ENCODE results near the gene UNC13B. TPM values are rescaled to one million over a fixed set of nuclear protein-coding genes. Genes with fewer than 3 reads are reported as not detected.
A peak's percentile ranks its signal among the peaks of the same experiment; 100 is the strongest.

Gene UNC13B
- total and polyA plus RNA-seq, 2 donors (not counting 3 experiments of a cell fraction or from before 2014, with no cell fraction given), result 30.1 to 46.2 TPM

DNA sequence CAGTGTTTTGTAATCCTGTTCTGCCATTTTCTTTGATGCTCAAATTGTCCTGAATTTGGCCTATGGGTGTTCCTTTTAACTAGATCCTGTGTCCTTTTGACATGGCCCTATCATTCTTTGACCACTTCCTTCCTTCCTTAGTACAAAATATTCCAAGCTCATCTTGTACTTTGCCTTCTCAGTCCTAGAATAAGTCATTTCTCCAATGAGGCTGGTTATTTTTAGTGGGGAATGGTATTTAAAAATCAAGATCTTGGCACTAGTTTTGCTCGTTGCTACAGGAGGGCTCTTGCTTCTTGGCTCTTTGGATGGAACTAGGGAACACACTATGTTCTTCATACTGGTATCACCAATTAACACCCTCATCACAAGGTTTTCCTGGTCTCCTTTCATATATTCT lies 108.1 kb downstream of the UNC13B start:
- Histone ChIP-seq H3K79me2 (ENCODE audit: control insufficient read depth, insufficient read depth, low read length) (no peaks in the 10 kb centered on the region), H3K4me3 (replicated peaks in 1 of 3; ENCODE audit: insufficient read depth in 1 of 3, low read depth in 1 of 3, low read length in 3 of 3) (no peak overlapping the region), H4K20me1 (replicated peaks; ENCODE audit: control insufficient read depth, extremely low read depth, insufficient read depth, low read length) (no peaks in the 10 kb centered on the region), H3K4me2 (ENCODE audit: insufficient read depth, low read length) (peak overlapping the region; percentile 52), H2AFZ (ENCODE audit: low read depth, low read length) (no peak overlapping the region), H3K36me3 (ENCODE audit: control insufficient read depth in 2 of 2, extremely low read depth in 1 of 2, insufficient read depth in 2 of 2, low read length in 2 of 2) (no peaks in the 10 kb centered on the region), H3K27me3 (ENCODE audit: control insufficient read depth in 2 of 2, insufficient read depth in 2 of 2, low read length in 2 of 2) (no peaks in the 10 kb centered on the region), H3K9me1 (replicated peaks; ENCODE audit: control insufficient read depth, extremely low read depth, insufficient read depth, low read length) (no peaks in the 10 kb centered on the region), H3K27ac (ENCODE audit: insufficient read depth, low read depth, low read length) (no peak overlapping the region), H3K9me3 (replicated peaks; ENCODE audit: control insufficient read depth, insufficient read depth, low read length) (no peaks in the 10 kb centered on the region), H3K9ac (replicated peaks; ENCODE audit: extremely low read depth, insufficient read depth, low read length) (no peak overlapping the region), H3K4me1 (ENCODE audit: control insufficient read depth, extremely low read depth, insufficient read depth, low read length) (peaks cover 29% of the 10 kb centered on the region)
- DNase-seq (ENCODE audit: low read depth, low spot score), result peak; percentile 12
- ChIA-PET POLR2A (no interaction called here), CTCF (interaction anchor here (0.6 to 1.3 kb wide), 7 partner anchors 11 to 115 kb away, joined by 3 to 9 read pairs (median 3); no protein-coding TSS in a partner anchor)
- FAIRE-seq, result peak; percentile 66
- no TSS peak for BruUV-seq (replicated peaks)
- dilution Hi-C loops (cut with MboI; ENCODE audit: extremely low pct_ligation_motif_present, low sequenced_read_pairs) (no loop called here), intact Hi-C loops (cut with micrococcal nuclease) (loop anchor here (10.0 kb wide), 2 partner anchors 95 to 295 kb away; a partner anchor contains a TSS)
- peak; percentile 19 for TF ChIP-seq GATA2 (IDR thresholded peaks at IDR 0.05; ENCODE audit: insufficient read depth, insufficient read length, low read depth, low read length)
- TF ChIP-seq POLR2AphosphoS5 (IDR thresholded peaks at IDR 0.05; ENCODE audit: insufficient read depth, low read depth, low read length), result peak; percentile 50
- TF ChIP-seq MYC (IDR thresholded peaks at IDR 0.05; ENCODE audit: low read depth, low read length), result no peak

DNA sequence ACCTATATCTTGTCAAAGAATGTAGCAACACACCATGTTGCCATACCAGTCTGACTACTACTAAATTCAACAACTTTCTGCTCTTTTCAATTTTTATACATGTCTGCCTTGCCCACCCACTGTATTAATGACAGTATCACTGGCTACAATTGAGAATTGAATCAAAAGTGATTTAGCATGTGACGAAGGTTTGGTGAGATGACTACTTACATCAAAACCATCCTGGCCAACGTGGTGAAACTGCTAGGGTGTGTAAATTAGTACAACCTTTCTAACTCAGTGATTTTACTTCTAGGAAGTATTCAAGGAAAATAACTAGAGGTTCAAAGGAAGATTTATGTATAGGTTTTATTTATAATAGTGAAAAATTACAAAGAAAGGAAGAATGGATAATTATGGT lies 109.8 kb downstream of the UNC13B start:
- no TSS peak for BruUV-seq (replicated peaks)
- Histone ChIP-seq H3K9ac (replicated peaks; ENCODE audit: extremely low read depth, insufficient read depth, low read length) (no peak overlapping the region), H3K27ac (ENCODE audit: insufficient read depth, low read depth, low read length) (no peak overlapping the region), H3K4me2 (ENCODE audit: insufficient read depth, low read length) (no peak overlapping the region), H4K20me1 (replicated peaks; ENCODE audit: control insufficient read depth, extremely low read depth, insufficient read depth, low read length) (no peaks in the 10 kb centered on the region), H3K36me3 (ENCODE audit: control insufficient read depth in 2 of 2, extremely low read depth in 1 of 2, insufficient read depth in 2 of 2, low read length in 2 of 2) (no peaks in the 10 kb centered on the region), H3K27me3 (ENCODE audit: control insufficient read depth in 2 of 2, insufficient read depth in 2 of 2, low read length in 2 of 2) (no peaks in the 10 kb centered on the region), H3K9me1 (replicated peaks; ENCODE audit: control insufficient read depth, extremely low read depth, insufficient read depth, low read length) (no peaks in the 10 kb centered on the region), H3K4me3 (replicated peaks in 1 of 3; ENCODE audit: insufficient read depth in 1 of 3, low read depth in 1 of 3, low read length in 3 of 3) (no peak overlapping the region), H3K4me1 (ENCODE audit: control insufficient read depth, extremely low read depth, insufficient read depth, low read length) (peaks cover 33% of the 10 kb centered on the region), H3K9me3 (replicated peaks; ENCODE audit: control insufficient read depth, insufficient read depth, low read length) (no peaks in the 10 kb centered on the region), H2AFZ (ENCODE audit: low read depth, low read length) (no peak overlapping the region), H3K79me2 (ENCODE audit: control insufficient read depth, insufficient read depth, low read length) (no peaks in the 10 kb centered on the region)
- ChIA-PET CTCF (interaction anchor here (1.5 kb wide), 1 partner anchor 155 kb away, joined by 3 read pairs; no protein-coding TSS in a partner anchor), POLR2A (no interaction called here)
- intact Hi-C loops (cut with micrococcal nuclease), result loop anchor here (10.0 kb wide), 2 partner anchors 93 to 293 kb away; a partner anchor contains a TSS
- FAIRE-seq, result no peak
- TF ChIP-seq FOS (IDR thresholded peaks at IDR 0.05; ENCODE audit: borderline replicate concordance, insufficient read depth, low read length) (no peak), EZH2 (IDR thresholded peaks at IDR 0.05; ENCODE audit: borderline replicate concordance, low read depth, low read length, severe bottlenecking) (no peak), JUN (IDR thresholded peaks at IDR 0.05; ENCODE audit: borderline replicate concordance, insufficient read depth, insufficient read length, low read depth) (no peak), POLR2A (IDR thresholded peaks at IDR 0.05; ENCODE audit: low read depth, low read length) (no peak), MYC (IDR thresholded peaks at IDR 0.05; ENCODE audit: low read depth, low read length) (no peak), GATA2 (IDR thresholded peaks at IDR 0.05; ENCODE audit: insufficient read depth, insufficient read length, low read depth, low read length) (no peak), POLR2AphosphoS5 (IDR thresholded peaks at IDR 0.05; ENCODE audit: insufficient read depth, low read depth, low read length) (no peak)
- TF ChIP-seq, protein P1, sequence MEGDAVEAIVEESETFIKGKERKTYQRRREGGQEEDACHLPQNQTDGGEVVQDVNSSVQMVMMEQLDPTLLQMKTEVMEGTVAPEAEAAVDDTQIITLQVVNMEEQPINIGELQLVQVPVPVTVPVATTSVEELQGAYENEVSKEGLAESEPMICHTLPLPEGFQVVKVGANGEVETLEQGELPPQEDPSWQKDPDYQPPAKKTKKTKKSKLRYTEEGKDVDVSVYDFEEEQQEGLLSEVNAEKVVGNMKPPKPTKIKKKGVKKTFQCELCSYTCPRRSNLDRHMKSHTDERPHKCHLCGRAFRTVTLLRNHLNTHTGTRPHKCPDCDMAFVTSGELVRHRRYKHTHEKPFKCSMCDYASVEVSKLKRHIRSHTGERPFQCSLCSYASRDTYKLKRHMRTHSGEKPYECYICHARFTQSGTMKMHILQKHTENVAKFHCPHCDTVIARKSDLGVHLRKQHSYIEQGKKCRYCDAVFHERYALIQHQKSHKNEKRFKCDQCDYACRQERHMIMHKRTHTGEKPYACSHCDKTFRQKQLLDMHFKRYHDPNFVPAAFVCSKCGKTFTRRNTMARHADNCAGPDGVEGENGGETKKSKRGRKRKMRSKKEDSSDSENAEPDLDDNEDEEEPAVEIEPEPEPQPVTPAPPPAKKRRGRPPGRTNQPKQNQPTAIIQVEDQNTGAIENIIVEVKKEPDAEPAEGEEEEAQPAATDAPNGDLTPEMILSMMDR (IDR thresholded peaks at IDR 0.05; ENCODE audit: extremely low read depth in 1 of 2, insufficient read depth in 1 of 2, low read depth in 1 of 2, low read length in 2 of 2), result no peak
- TF ChIP-seq, protein P2, sequence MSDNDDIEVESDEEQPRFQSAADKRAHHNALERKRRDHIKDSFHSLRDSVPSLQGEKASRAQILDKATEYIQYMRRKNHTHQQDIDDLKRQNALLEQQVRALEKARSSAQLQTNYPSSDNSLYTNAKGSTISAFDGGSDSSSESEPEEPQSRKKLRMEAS (IDR thresholded peaks at IDR 0.05; ENCODE audit: insufficient read depth, insufficient read length), result no peak
- dilution Hi-C loops (cut with MboI; ENCODE audit: extremely low pct_ligation_motif_present, low sequenced_read_pairs), result no loop called here
- no peak for DNase-seq (ENCODE audit: low read depth, low spot score)

Measured in endothelial cell of umbilical vein (primary cell).